A549 (cell line): ENCODE data around the gene DAZL. TPM values are rescaled to one million over a fixed set of nuclear protein-coding genes. Genes with fewer than 3 reads are reported as not detected.

Experiments used
- ATAC-seq, 2 experiments: fragments of 200-7000 bp in 1 of 2; fragments of >200 bp in 1 of 2; cut with Nextera tagmentation in 1 of 2; cut with Tn5 transposase in 1 of 2; 3 replicates each; pipeline versions ENCODE4 v1.8.0 to v1.9.1; 2018 to 2020; ENCODE audit warnings: mild to moderate bottlenecking in 1 of 2, moderate library complexity in 1 of 2
- CTCF ChIA-PET: fragments of 300-600 bp; sonication (Branson Sonifier 250); formaldehyde crosslinking; extraction: SDS; loops from one replicate; lab custom pipeline; 2021; ENCODE audit warnings: antibody characterized with exemption, inconsistent platforms; lab: Yijun Ruan, JAX
- POLR2A ChIA-PET: fragments of 350-600 bp; formaldehyde crosslinking; extraction: SDS; loops from one replicate; lab custom pipeline; 2021; ENCODE audit warnings: antibody characterized with exemption, inconsistent platforms; lab: Yijun Ruan, JAX
- DNase-seq, 2 experiments: peaks; one replicate each; pipeline versions ENCODE4 v3.0.0 to v3.0.0-alpha.2; 2011 to 2016; ENCODE audit warnings: low read depth in 1 of 2, low spot score in 1 of 2
- FAIRE-seq: peaks from 2 replicates; lab custom pipeline; 2011; peaks lifted over from hg19 to GRCh38; lab: Jason Lieb, UNC
- H3K27ac ChIP-seq, 2 experiments: fragments of >200 bp; sonication (Bioruptor Twin); formaldehyde crosslinking; 3 replicates each; pipeline ENCODE4 v1.5.1; 2016 to 2017
- H3K4me1 ChIP-seq: fragments of >200 bp; sonication (Bioruptor Twin); formaldehyde crosslinking; 3 replicates; pipeline ENCODE4 v1.6.1; 2016
- H3K4me2 ChIP-seq: fragments of >200 bp; sonication (Bioruptor Twin); formaldehyde crosslinking; 3 replicates; pipeline ENCODE4 v1.6.1; 2016
- H3K4me3 ChIP-seq: fragments of >200 bp; sonication (Bioruptor Twin); formaldehyde crosslinking; 3 replicates; pipeline ENCODE4 v1.5.1; 2016
- H3K9me3 ChIP-seq: fragments of >200 bp; sonication (Bioruptor Twin); formaldehyde crosslinking; 3 replicates; pipeline ENCODE4 v1.6.1; 2016
- BHLHE40 ChIP-seq: IDR thresholded peaks from 2 replicates; pipeline ENCODE4 v1.6.1; 2012; ENCODE audit warnings: low read depth, low read length, inconsistent platforms
- CHD4 ChIP-seq: fragments of 200-600 bp; sonication (generic); IDR thresholded peaks from 2 replicates; pipeline ENCODE4 v1.6.1; 2016; ENCODE audit warnings: antibody characterized with exemption, mild to moderate bottlenecking, borderline replicate concordance
- GATA3 ChIP-seq: IDR thresholded peaks from 2 replicates; pipeline ENCODE4 v1.6.1; 2012; ENCODE audit warnings: borderline replicate concordance
- HEYL ChIP-seq: fragments of 250-450 bp; sonication (Bioruptor Pico); IDR thresholded peaks from 2 replicates; pipeline ENCODE4 v1.8.0; 2021; ENCODE audit warnings: mild to moderate bottlenecking, moderate library complexity
- HOXA7 ChIP-seq: fragments of 250-450 bp; sonication (Bioruptor Pico); IDR thresholded peaks from 2 replicates; pipeline ENCODE4 v1.5.0; 2020; ENCODE audit warnings: mild to moderate bottlenecking, moderate library complexity
- JUNB ChIP-seq: fragments of >200 bp; sonication (Bioruptor Twin); formaldehyde crosslinking; IDR thresholded peaks from 2 replicates; pipeline ENCODE4 v1.6.1; 2016
- RAD21 ChIP-seq, 2 experiments: fragments of >200 bp in 1 of 2; sonication (Bioruptor Twin) in 1 of 2; formaldehyde crosslinking in 1 of 2; IDR thresholded peaks in 1 of 2; conservative IDR thresholded peaks in 1 of 2; 2 replicates in 1 of 2; 3 replicates in 1 of 2; pipeline ENCODE4 v1.6.1; 2012 to 2018; ENCODE audit warnings: inconsistent platforms in 1 of 2
- ZNF302 ChIP-seq: fragments of 250-450 bp; sonication (Bioruptor Pico); IDR thresholded peaks from 2 replicates; pipeline ENCODE4 v1.9.0; 2021; ENCODE audit warnings: inconsistent platforms, mild to moderate bottlenecking, moderate library complexity
- WGBS: methylation state at CpG from one replicate; pipeline ENCODE4 v1.1.6; 2017; ENCODE audit errors: missing lambda C conversion rate; 5-methylcytosine and 5-hydroxymethylcytosine counted together
- polyA plus RNA-seq, 4 experiments: library from polyadenylated mRNA; depleted of rRNA in 3 of 4; stranded (reverse); fragments of >200 nt; fragmentation: RNase III in 1 of 4; extraction: RNeasy Plus Mini Kit Qiagen cat#74134 plus additional on column Dnase treatment in 1 of 4; gene quantifications; 2 replicates in 3 of 4; 3 replicates in 1 of 4; pipeline ENCODE4 v1.2.3, GENCODE V29; 2011 to 2017
- TF ChIP-seq, protein P1 (sequence below): IDR thresholded peaks from 2 replicates; pipeline ENCODE4 v1.6.1; 2012
- TF ChIP-seq, protein P2 (sequence below): fragments of 150-350 bp; IDR thresholded peaks from 2 replicates; pipeline ENCODE4 v1.6.1; 2014; ENCODE audit warnings: low read depth, mild to moderate bottlenecking, low read length
- TF ChIP-seq, protein P3 (sequence below): fragments of 200-600 bp; sonication (generic); IDR thresholded peaks from 2 replicates; pipeline ENCODE4 v1.6.1; 2016; ENCODE audit warnings: antibody characterized with exemption, mild to moderate bottlenecking, moderate library complexity

Gene DAZL
- polyA plus RNA-seq, 2 of the 4 experiments (the other 2 are of a cell fraction), result not detected

GRCh38 chr3:16536996-16537395 is 68.2 kb downstream of the DAZL start:
- DNase-seq, result no peak
- Histone ChIP-seq H3K4me1 (no peaks in the 10 kb centered on the region), H3K4me3 (no peak overlapping the region), H3K27ac (no peak overlapping the region), H3K9me3 (no peaks in the 10 kb centered on the region)
- ChIA-PET POLR2A (no interaction called here), CTCF (interaction anchor here (2.1 to 3.6 kb wide), 3 partner anchors 14 to 246 kb away, joined by 4 to 22 read pairs (median 8); no protein-coding TSS in a partner anchor)
- WGBS, result 49% methylated on average over 3 of the region's 3 CpGs
- no peak for TF ChIP-seq ZNF302 (CRISPR knock-in tag)
- TF ChIP-seq, protein P1, sequence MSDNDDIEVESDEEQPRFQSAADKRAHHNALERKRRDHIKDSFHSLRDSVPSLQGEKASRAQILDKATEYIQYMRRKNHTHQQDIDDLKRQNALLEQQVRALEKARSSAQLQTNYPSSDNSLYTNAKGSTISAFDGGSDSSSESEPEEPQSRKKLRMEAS, result no peak
- no peak for TF ChIP-seq GATA3
- TF ChIP-seq HEYL (CRISPR knock-in tag), result no peak
- TF ChIP-seq RAD21 (conservative IDR thresholded peaks at IDR 0.05 in 1 of 2, IDR thresholded peaks at IDR 0.05 in 1 of 2), result no peak
- no peak for TF ChIP-seq CHD4
- TF ChIP-seq, protein P2, sequence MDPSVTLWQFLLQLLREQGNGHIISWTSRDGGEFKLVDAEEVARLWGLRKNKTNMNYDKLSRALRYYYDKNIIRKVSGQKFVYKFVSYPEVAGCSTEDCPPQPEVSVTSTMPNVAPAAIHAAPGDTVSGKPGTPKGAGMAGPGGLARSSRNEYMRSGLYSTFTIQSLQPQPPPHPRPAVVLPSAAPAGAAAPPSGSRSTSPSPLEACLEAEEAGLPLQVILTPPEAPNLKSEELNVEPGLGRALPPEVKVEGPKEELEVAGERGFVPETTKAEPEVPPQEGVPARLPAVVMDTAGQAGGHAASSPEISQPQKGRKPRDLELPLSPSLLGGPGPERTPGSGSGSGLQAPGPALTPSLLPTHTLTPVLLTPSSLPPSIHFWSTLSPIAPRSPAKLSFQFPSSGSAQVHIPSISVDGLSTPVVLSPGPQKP, result no peak
- no peak for TF ChIP-seq BHLHE40
- TF ChIP-seq, protein P3, sequence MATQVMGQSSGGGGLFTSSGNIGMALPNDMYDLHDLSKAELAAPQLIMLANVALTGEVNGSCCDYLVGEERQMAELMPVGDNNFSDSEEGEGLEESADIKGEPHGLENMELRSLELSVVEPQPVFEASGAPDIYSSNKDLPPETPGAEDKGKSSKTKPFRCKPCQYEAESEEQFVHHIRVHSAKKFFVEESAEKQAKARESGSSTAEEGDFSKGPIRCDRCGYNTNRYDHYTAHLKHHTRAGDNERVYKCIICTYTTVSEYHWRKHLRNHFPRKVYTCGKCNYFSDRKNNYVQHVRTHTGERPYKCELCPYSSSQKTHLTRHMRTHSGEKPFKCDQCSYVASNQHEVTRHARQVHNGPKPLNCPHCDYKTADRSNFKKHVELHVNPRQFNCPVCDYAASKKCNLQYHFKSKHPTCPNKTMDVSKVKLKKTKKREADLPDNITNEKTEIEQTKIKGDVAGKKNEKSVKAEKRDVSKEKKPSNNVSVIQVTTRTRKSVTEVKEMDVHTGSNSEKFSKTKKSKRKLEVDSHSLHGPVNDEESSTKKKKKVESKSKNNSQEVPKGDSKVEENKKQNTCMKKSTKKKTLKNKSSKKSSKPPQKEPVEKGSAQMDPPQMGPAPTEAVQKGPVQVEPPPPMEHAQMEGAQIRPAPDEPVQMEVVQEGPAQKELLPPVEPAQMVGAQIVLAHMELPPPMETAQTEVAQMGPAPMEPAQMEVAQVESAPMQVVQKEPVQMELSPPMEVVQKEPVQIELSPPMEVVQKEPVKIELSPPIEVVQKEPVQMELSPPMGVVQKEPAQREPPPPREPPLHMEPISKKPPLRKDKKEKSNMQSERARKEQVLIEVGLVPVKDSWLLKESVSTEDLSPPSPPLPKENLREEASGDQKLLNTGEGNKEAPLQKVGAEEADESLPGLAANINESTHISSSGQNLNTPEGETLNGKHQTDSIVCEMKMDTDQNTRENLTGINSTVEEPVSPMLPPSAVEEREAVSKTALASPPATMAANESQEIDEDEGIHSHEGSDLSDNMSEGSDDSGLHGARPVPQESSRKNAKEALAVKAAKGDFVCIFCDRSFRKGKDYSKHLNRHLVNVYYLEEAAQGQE, result no peak
- TF ChIP-seq HOXA7, result no peak
- TF ChIP-seq JUNB, result no peak
- TF ChIP-seq, all 56 proteins: peak for 0
- ATAC-seq (no peak), FAIRE-seq (no peak)
- H3K4me2 ChIP-seq, result no peak overlapping the region

Other genes with a start within 250 kb of the DAZL start
- 1.6 and 1.8 TPM in 2 replicates for gene RFTN1, start 91.7 kb downstream of the DAZL start, polyA plus RNA-seq (2011; rRNA removed)
- 3.7 to 4.7 TPM (median 4.5 TPM) in 3 replicates for gene RFTN1, start 91.7 kb downstream of the DAZL start, polyA plus RNA-seq (2017; fragmentation: RNase III; extraction: RNeasy Plus Mini Kit Qiagen cat#74134 plus additional on column Dnase treatment)